ENCODE measurements around the gene ELAVL1. TPM values are rescaled to one million over a fixed set of nuclear protein-coding genes. Genes with fewer than 3 reads are reported as not detected.
"Not testable (repeated sequence)": the region's sequence is repeated elsewhere in the genome, so short reads cannot be mapped to it uniquely, and the experiment has no call there.

The ELAVL1 gene
- total and polyA plus RNA-seq, 12 donors: 12.8 to 78.9 (median 44.6) TPM

- Histone ChIP-seq H3K4me3 (no peak overlapping the region), H3K9me3 (replicated peaks in 1 of 3) (no peaks in the 10 kb centered on the region), H3K27me3 (peaks cover 7% of the 10 kb centered on the region), H3K4me1 (replicated peaks in 1 of 2) (no peaks in the 10 kb centered on the region), H3K36me3 (replicated peaks in 1 of 2) (no peaks in the 10 kb centered on the region), H3K27ac (no peak overlapping the region)
- WGBS, 4 donors: 74 to 84% (median 79%) methylated on average over 7 of the region's 7 CpGs
- intact Hi-C loops (cut with DNase I): no loop called here
- no peak for TF ChIP-seq CTCF (IDR thresholded peaks at IDR 0.05)
- DNase-seq: no peak
These were observed 31.1 kb upstream of the ELAVL1 start for GRCh38 chr19:8036434-8037099.

- Histone ChIP-seq H3K36me3 (replicated peaks in 1 of 2) (no peaks in the 10 kb centered on the region), H3K27me3 (peaks cover 7% of the 10 kb centered on the region), H3K9me3 (replicated peaks in 1 of 3) (no peaks in the 10 kb centered on the region), H3K4me1 (replicated peaks in 1 of 2) (no peaks in the 10 kb centered on the region), H3K4me3 (no peak overlapping the region), H3K27ac (no peak overlapping the region)
- DNase-seq: no peak
- TF ChIP-seq POLR2A (IDR thresholded peaks at IDR 0.05) (no peak), CTCF (IDR thresholded peaks at IDR 0.05) (no peak)
- intact Hi-C loops (cut with DNase I): no loop called here
- WGBS, 4 donors: 80 to 94% (median 87%) methylated on average over 6 of the region's 6 CpGs
These were observed 28.7 kb upstream of the ELAVL1 start for GRCh38 chr19:8034178-8034525.

- H3K9me3 ChIP-seq (replicated peaks in 1 of 3); intact Hi-C loops (cut with DNase I); H3K27me3 ChIP-seq; H3K4me1 ChIP-seq (replicated peaks in 1 of 2); H3K27ac ChIP-seq; H3K4me3 ChIP-seq; H3K36me3 ChIP-seq (replicated peaks in 1 of 2); DNase-seq: not testable (repeated sequence)
- 57 to 65% (median 62%) methylated on average over 22 of the region's 22 CpGs for WGBS, 4 donors
These were observed 28.1 kb upstream of the ELAVL1 start for GRCh38 chr19:8033287-8034177.

GRCh38 chr19:8030960-8031359 is 25.5 kb upstream of the ELAVL1 start:
- intact Hi-C loops (cut with DNase I): no loop called here

GRCh38 chr19:8028951-8029491 is 23.6 kb upstream of the ELAVL1 start:
- 44 to 64% (median 59%) methylated on average over 7 to 12 of the region's 12 CpGs for WGBS, 4 donors
- intact Hi-C loops (cut with DNase I): no loop called here
- H3K4me3 ChIP-seq: no peak overlapping the region
- H3K4me1 ChIP-seq (replicated peaks in 1 of 2): no peaks in the 10 kb centered on the region
- no peaks in the 10 kb centered on the region for H3K36me3 ChIP-seq (replicated peaks in 1 of 2)
- TF ChIP-seq POLR2A (IDR thresholded peaks at IDR 0.05) (no peak), CTCF (IDR thresholded peaks at IDR 0.05) (no peak)
- H3K27me3 ChIP-seq: no peaks in the 10 kb centered on the region
- H3K27ac ChIP-seq: no peak overlapping the region
- DNase-seq: no peak
- H3K9me3 ChIP-seq (replicated peaks in 1 of 3): no peaks in the 10 kb centered on the region

More at GRCh38 chr19:8030960-8031359, 25.5 kb upstream of the ELAVL1 start:
- DNase-seq: no peak
- H3K27ac ChIP-seq: no peak overlapping the region
- no peak overlapping the region for H3K4me3 ChIP-seq
- WGBS, 4 donors: 72 to 85% (median 80%) methylated on average over 7 to 8 of the region's 8 CpGs
- H3K36me3 ChIP-seq (replicated peaks in 1 of 2): no peaks in the 10 kb centered on the region
- H3K27me3 ChIP-seq: no peaks in the 10 kb centered on the region
- no peaks in the 10 kb centered on the region for H3K9me3 ChIP-seq (replicated peaks in 1 of 3)
- TF ChIP-seq POLR2A (IDR thresholded peaks at IDR 0.05): no peak
- H3K4me1 ChIP-seq (replicated peaks in 1 of 2): no peaks in the 10 kb centered on the region

Measured in adrenal gland (tissue), 12 donors.